ENCODE data around the gene PPP4R2.
"Not testable (repeated sequence)": the region's sequence is repeated elsewhere in the genome, so short reads cannot be mapped to it uniquely, and the experiment has no call there.

PPP4R2 gene

DNA sequence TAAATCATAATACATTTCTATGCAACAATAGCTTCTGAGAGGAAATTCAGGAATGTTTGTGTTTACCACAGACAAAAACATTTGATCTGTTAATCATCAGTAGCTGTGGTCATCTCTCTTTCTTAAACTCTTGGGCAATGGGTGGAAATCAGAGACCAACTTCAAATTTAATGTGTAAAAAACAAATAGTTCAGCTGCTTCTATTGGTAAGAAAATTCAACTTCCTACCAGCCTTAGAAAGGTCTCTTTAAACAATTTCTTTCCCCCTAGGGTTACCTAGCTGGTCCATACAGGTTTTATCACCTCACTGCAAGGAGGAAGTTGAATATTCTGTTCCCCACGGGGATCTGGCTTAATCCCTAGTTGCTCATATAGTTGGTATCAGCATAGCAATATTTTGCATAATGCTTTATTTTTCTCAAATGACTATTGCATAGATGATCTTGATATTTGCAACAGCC is 20.3 kb upstream of the PPP4R2 start:
- no peak for DNase-seq (ENCODE audit: low read depth in 1 of 2, low spot score in 1 of 2)

DNA sequence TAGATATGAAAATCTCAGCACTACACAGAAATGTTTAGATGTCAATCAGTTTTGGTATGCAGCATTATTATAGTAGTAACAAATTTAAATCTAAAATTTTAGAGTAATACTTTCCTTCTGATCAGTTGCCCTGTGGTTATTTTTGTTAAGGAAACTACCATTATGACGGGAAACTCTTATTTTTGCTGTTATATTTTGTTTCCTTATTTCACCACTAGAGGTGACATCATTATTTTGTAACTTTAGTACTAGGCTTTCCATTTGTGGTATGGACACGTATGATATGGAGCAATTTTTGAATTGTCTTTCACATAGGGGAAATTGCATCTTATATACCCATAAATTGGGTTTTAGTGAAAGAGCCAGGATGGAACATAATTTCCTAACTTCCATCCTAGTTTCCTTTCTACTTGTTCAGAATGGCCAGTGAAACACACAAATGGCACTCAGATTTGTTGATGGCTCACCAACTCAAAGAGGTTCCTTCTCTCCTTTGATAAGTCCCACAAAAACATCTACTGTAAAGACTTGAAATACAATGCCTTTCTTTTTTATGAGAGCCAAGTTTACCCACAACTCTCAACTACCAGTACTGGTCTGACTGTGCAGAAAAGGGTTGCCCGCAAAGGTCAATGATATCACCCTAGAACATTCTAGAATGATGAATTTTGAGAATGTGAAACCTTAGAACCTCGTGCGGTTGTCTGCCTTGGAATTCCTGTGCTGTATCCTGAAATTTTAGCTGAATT is 19.4 kb upstream of the PPP4R2 start:
- no peak for DNase-seq (ENCODE audit: low read depth in 1 of 2, low spot score in 1 of 2)

DNA sequence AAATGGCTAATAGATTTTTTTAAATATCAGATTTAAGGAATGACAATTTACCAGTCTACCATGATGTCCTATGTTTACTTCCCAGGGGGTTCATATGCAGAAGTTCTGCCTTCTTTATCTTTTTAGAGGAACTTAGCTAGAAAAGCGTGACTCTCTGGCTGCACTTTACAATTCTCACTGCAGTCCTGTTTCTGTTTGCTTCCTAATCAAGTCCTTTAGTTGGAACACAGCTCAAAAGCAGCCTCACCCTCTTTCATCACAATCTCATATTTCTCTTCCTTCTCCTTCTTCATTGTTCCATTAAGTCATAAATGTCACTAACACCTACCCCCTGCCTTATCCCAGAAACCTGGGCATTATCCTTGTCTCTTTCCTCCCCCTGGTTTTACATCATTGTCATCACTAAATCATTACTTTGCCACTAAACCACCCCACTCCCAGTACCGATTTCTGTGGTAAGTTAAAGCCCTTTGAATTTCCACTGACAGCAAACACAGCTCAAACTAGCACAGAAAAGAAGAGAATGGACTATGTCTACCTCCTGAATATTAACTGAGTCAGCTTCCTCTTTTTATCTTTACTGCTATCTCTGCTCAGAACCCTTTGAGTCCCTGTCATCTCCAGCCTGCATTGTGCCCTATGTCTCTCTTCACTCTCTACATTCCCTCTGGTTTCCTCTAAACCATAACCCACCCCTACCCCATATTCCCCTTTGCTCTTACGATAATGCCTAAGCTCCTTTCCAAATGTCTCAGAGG is 13.8 kb upstream of the PPP4R2 start:
- DNase-seq (ENCODE audit: low read depth in 1 of 2, low spot score in 1 of 2) = no peak

DNA sequence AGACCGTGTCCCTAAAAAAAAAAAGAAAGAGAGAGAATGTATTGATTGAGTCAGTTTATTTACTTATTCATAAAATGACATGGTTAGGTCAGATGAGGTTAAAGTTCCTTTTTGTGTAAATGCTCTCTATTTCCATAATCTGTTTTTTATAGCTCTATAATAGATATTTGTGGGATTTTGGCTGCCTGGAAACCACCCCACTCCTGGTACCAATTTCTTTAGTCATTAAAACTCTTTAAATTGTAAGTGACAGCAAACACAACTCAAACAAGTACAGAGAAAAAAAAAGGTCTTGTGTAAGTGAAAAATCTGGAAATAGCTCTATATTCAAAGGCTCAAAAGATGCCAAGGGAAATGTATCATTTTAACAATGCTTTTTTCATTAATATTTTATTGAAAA is 11.0 kb upstream of the PPP4R2 start:
- DNase-seq (ENCODE audit: low read depth in 1 of 2, low spot score in 1 of 2) = no peak

DNA sequence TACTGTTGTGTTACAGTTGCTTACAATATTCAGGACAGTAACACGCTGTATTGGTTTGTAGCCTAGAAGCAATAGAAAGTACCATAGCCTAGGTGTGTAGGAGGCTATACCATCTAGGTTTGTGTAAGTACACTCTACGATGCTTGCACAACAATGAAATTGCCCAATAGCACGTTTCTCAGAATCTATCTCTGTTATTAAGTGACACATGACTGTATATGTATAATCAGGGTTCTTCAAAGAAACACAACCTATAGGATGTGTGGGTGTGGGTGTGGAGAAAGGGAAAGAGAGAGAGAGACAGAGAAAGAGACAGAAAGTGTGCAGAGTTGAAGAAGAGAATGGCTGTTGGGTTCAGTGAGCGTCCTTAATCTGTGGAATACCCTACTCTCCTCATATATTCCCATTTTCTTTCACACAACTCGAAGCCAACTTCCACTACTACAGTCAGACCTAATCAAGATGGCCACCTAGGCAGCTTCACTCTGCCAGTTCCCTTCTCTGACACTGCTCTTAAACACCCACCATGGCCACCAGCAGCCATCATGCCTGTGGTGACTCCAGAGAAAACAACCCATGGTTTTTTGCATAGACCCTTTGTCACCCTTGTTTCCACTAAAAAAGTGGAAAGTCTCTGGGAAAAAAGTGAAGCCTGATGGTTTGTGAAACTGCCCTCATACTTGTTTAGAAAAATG is 5.8 kb upstream of the PPP4R2 start:
- no peak for DNase-seq (ENCODE audit: low read depth in 1 of 2, low spot score in 1 of 2)

DNA sequence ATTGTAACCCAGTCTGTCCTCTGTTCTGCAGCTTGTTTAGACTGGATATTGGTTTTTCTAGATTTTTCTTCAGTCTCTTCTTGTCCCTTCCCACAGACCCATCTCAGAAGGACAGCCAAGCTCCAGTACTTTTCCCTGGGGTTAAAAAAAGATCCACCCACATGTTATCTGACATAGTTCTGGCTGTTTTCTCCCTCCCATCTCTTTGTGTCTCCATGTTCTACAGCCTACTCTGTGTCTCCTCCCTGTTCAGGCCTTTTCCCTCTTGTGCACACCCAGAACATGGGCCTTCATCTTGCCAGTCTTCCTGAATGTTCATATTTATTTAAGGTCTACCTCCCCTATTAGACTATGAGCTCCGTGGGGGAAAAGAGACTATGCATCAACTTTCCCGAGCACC is 5.1 kb upstream of the PPP4R2 start:
- DNase-seq (ENCODE audit: low read depth in 1 of 2, low spot score in 1 of 2) = no peak

DNA sequence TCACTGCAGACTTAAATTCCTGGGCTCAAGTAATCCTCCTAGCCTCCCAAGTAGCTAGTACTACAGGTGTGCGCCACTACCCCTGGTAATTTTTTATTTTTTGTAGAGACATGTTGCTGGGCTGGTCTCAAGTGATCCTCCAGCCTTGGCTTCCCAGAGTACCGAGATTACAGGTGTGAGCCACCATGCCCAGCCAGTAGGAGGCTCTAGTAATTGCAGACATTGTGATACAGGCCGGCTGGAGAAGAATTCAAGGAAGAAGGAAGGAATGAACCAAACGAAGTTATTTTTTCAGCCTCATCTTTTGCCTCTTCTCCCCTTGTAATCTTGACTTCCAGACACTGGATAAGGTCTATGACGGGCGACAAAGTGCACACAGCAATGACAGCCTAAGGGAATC is 3.2 kb upstream of the PPP4R2 start:
- no peak for DNase-seq (ENCODE audit: low read depth in 1 of 2, low spot score in 1 of 2)

DNA sequence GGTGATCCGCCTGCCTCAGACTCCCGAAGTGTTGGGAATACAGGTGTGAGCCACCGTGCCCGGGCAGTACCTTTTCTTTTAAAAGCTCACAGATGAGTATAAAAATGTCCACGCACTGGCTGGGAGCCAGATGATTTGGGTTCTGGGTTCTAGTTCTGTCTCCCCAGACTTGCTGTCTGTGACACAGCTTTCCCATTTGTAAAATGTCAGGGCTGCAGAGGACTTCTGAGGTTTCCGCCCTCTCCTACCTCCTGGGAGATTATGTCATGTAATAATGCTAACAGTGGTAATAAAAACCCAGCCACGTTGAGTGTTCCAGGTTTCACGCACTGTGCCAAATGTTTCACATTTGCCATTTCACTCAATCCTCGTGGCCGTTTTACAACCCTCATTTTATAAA is 1.3 kb upstream of the PPP4R2 start:
- DNase-seq (ENCODE audit: low read depth in 1 of 2, low spot score in 1 of 2) = no peak

DNA sequence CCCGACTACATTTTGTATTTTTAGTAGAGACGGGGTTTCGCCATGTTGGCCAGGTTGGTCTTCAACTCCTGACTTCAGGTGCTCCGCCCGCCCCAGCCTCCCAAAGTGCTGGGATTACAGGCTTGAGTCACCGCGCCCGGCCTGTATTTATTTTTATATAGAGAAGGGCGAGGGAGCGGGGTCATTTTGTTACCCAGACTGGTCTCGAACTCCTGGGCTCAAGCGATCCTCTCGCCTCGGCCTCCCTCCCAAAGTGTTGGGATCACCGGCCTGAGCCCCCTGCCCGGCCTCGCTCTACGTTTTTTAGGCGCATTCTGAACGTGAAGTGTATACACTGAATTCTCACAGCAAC is 514 bp upstream of the PPP4R2 start:
- no peak for DNase-seq (ENCODE audit: low read depth in 1 of 2, low spot score in 1 of 2)

DNA sequence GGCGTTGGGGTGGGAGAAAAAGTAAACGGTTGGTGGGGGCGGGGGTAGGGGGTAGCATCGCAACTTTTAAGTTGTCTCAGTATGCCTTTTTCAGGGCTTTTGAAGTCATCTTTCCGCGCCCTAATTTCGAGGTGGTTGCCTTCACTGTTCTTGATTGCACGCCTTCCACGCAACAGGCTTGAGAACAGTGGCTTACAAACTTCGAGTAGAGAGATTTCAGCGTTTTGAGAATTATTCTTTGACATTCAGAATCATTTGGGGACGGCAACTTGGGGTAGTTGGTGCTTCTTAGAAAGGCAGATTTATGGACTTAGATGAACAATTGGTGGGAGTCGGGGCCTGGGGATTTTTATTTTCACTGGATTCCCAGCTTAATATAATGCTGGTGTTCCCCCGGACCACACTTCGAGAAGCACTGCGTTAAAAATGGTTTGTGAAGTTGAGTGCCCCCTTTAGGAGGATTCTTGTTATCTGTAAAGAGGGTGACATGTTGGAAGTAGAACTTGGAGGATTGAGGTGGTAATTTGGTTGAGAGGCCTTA is 880 bp downstream of the PPP4R2 start:
- no peak for DNase-seq (ENCODE audit: low read depth in 1 of 2, low spot score in 1 of 2)

DNA sequence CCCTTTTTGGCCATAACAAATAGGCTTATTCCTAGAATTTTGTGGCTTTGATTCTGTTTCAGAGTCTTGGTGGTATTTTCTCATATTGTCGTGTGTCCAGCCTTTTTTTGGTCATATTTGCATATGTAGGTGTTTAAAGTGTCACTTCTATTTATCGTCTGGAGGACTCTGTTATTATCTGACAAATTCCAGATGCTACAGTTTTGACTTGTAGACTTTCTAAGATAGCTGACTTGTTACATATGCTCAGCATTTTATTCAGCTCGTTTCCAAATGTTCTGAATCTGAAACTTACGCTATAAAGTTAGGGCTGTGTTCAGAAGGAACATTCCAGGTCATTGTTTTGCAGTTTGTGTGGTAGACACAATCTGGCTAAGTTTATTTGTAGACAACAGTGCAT is 1.9 kb downstream of the PPP4R2 start:
- no peak for DNase-seq (ENCODE audit: low read depth in 1 of 2, low spot score in 1 of 2)

DNA sequence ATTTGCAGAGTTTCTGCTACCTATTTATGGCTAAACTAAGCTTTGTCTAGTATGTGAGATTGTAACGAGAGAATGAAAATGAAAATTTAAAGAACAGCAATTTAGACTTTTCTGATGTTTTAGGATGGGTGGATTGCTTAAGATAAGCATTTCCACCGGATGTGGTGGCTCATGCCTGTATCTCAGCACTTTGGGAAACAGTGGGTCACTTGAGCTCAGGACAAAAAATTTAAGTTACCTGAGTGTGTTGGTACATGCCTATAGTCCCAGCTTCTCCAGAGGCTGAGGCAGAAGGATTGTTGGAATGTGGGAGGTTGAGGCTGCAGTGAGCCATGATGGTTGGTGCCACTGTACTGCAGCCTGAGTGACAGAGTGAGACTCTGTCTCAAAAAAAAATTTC is 3.3 kb downstream of the PPP4R2 start:
- DNase-seq (ENCODE audit: low read depth in 1 of 2, low spot score in 1 of 2) = no peak

DNA sequence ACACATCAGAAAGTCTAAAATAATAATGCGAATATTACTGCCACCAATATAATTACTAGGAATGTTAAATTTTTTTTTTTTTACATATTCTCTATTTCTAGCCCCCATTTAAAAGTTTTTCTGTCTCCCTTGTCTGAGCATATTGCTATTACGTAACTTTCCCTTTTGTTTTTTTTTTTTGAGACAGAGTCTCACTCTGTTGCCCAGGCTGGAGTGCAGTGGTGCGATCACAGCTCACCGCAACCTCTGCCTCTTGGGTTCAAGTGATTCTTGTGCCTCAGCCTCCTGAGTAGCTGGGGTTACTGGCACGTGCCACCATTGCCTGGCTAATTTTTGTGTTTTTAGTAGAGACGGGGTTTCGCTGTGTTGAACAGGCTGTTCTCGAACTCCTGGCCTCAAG is 6.4 kb downstream of the PPP4R2 start:
- DNase-seq (ENCODE audit: low read depth in 1 of 2, low spot score in 1 of 2) = not testable (repeated sequence)

DNA sequence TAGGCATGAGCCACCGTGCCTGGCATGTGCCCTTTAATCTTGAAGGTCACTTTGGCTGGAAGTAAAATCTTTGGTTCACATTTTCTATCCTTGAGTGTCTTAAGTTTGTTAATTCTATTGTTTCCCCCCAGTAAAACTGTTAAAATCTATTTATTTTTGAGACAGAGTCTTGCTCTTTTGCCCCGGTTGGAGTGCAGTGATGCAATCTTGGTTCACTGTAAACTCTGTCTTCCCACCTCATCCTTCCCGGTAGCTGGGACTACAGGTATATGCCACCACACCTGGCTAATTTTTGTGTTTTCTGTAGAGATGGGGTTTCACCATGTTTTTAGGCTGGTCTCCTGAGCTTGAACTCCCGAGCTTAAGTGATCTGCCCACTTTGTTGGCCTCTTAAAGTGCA is 7.7 kb downstream of the PPP4R2 start:
- no peak for DNase-seq (ENCODE audit: low read depth in 1 of 2, low spot score in 1 of 2)

DNA sequence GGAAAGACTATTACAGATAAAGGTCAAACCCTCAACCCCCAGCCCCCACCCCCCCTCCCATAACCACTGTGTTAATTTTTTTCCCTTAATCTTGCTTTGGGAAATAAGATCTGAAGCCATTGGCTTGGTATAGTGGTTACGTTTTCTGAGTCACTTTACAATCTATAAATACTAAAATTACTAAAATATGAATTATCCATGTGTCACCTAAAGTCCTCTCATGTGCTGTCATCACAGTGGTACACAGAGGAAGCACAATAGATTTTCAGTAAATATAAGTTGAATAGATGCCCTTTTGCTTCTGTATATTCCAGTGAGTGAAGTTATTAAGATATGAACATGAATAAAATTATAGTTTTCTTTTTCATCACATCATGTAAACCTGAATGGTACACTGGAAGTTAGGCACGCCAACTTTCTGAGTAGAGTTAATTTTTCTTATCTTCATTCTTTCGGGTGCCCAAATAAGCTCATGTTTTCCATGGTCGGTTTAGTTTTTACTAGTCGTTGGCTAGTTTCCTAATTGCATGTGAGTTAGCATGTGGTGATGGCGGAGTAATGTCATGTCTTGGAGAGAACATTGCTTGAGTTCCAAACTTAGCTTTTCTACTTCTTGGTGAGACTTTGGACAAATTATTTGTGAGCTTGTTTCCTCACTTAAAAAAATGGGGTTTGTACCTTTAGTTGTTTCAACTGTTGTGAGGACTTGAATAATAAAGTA is 11.5 kb downstream of the PPP4R2 start:
- DNase-seq (ENCODE audit: low read depth in 1 of 2, low spot score in 1 of 2) = no peak

DNA sequence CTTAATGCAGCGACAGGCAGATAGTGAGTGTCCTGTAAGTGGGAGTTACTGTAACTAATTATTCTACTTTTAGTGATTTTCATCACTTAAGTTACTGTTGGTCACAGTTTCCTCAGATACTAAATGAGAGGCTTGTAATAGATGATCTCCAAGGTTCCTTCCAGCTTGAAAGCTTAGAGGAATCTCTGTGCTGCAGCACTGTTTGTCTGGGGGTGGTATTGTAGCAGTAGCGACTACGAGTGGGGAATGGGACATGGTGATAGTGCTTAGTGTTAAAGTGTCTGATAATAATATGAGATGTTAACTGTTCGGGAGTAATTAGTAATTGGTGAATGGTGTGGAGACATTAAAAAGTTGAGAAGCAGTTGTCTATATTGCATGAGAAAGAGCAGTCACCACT is 12.4 kb downstream of the PPP4R2 start:
- DNase-seq (ENCODE audit: low read depth in 1 of 2, low spot score in 1 of 2) = no peak

DNA sequence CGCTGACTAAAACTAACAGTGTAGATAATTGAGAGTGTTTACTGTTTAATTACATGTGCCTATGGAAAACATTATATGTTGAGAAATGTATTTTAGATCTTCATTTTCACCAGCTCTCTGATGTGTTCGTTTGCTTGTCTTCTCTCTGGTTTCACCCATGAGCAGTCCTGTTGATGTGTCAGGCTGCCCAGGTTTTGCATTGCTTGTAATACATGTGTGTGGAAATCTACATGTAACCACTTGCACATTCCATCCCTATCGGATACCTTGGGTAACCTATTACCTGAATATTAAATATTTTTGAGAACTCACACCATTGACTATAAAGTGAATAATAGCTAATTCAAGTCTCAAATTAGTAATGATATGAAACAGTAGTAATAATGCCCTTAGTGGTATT is 13.1 kb downstream of the PPP4R2 start:
- no peak for DNase-seq (ENCODE audit: low read depth in 1 of 2, low spot score in 1 of 2)

DNA sequence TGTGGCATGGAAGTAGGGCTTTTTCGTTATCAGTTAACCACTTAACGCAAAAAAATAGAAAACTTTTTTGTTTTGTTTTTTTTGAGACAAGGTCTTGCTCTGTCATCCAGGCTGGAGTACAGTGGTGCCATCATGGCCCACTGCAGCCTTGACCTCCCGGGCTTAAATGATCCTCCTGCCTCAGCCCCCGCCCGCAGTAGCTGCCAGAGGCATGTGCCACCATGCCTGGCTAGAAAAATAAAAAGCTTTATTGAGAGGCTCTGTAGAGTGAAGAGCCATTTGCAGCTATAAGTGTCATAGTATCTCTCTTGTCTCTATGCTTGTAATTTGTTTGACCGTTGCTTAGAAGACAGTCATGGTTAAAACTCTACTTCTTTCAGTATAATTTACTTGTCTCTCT is 13.5 kb downstream of the PPP4R2 start:
- no peak for DNase-seq (ENCODE audit: low read depth in 1 of 2, low spot score in 1 of 2)

DNA sequence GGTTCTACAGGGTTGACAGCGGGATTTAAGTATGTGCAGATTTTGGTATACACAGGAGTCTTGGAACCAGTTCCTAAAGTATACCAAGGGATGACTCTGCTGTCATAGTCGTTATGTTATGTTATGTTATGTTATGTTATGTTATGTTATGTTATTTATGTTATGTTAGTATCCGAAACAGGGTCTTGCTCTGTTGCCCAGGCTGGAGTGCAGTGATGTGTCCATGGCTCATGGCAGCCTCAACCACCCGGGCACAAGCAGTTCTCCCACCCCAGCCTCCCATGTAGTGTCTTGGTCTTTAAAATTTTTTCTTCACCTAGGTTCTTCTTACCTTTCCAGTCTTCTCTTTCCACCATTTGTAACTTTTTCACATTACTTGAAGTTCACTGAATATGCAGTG is 21.7 kb downstream of the PPP4R2 start:
- DNase-seq (ENCODE audit: low read depth in 1 of 2, low spot score in 1 of 2) = no peak

DNA sequence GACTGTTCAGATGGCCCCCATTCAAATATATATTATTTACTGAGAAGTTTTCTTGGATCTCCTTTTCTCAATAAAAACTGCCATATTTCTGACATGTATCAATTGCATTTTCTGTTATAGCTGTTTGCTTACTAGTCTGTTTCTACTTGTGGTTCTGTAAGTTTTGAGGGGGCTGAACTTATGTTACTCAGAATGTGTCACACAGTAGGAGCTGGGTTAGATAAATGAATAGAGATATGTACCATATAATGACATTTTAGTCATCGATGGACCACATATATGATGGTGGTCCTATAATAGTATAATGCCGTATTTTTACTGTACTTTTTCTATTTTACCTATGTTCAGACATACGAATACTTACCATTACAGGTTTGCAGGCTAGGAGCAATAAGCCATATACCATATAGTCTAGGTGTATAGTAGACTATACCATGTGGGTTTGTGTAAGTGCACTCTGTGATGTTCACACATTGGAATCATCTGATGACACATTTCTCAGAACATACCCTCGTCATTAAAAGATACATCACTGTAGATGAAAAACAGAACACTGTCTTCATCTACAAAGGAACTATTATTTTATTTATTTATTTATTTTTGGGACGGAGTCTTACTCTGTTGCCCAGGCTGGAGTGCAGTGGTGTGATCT is 22.3 kb downstream of the PPP4R2 start:
- DNase-seq (ENCODE audit: low read depth in 1 of 2, low spot score in 1 of 2) = no peak

DNA sequence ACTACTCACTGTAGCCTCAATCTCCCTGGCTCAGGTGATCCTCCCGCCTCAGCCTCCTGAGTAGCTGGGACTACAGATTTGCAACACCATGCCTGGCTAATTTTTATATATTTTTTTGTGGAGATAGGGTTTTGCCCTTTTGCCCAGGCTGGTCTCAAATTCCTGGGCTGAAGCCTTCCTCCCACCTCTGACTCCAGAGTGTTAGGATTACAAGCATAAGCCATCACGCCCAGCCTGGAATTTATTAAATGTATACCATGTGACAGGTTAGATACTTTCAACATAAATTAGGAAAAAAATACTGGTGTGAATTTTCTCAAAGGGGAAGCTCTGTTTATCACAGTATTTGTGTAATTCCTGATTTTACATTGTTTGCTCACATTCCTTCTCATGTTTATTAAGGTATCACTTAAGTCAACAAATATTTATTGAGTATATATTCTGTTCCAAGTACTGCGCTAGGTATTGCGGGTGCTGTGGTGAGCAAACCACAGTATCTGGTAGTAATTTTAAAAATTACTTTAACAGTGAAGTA is 24.8 kb downstream of the PPP4R2 start:
- no peak for DNase-seq (ENCODE audit: low read depth in 1 of 2, low spot score in 1 of 2)

Data from activated T-helper 1 cell treated with anti-CD3 and anti-CD28 coated beads, Interleukin-2, amount 50 U/mL, for 16 hours (primary cell).